Activated CD8-positive, alpha-beta memory T cell treated with anti-CD3 and anti-CD28 coated beads, Interleukin-2, amount 10 ng/mL, durations not matched to agents 7 days and 5 days (primary cell): Measurements from ENCODE around the gene CTBP1. TPM values are rescaled to one million over a fixed set of nuclear protein-coding genes. Genes with fewer than 3 reads are reported as not detected.
"Not testable (repeated sequence)": the region's sequence is repeated elsewhere in the genome, so short reads cannot be mapped to it uniquely, and the experiment has no call there.

Source experiments
- ATAC-seq: fragments of 150-1000 bp; cut with Tn5 transposase; one replicate; pipeline ENCODE4 v1.10.0; 2021; ENCODE audit warnings: moderate library complexity
- CTCF ChIA-PET: fragments of 350-600 bp; sonication (Branson Sonifier 250); formaldehyde crosslinking; loops from one replicate; lab custom pipeline; 2021; ENCODE audit warnings: antibody characterized with exemption; lab: Charles Lee
- DNase-seq: peaks from one replicate; pipeline ENCODE4 v3.0.0-alpha.2; 2020
- H3K27ac Mint-ChIP-seq: one replicate; pipeline ENCODE4 v1.8.0; 2021; ENCODE audit warnings: mild to moderate bottlenecking, mixed read lengths
- H3K27me3 Mint-ChIP-seq: one replicate; pipeline ENCODE4 v1.8.0; 2021; ENCODE audit warnings: mixed read lengths
- H3K36me3 Mint-ChIP-seq: one replicate; pipeline ENCODE4 v1.8.0; 2021; ENCODE audit warnings: mild to moderate bottlenecking, mixed read lengths
- H3K4me1 Mint-ChIP-seq: one replicate; pipeline ENCODE4 v1.8.0; 2021; ENCODE audit warnings: mixed read lengths
- H3K4me3 Mint-ChIP-seq: one replicate; pipeline ENCODE4 v1.8.0; 2021; ENCODE audit warnings: mild to moderate bottlenecking, moderate library complexity, mixed read lengths
- H3K9me3 Mint-ChIP-seq: one replicate; pipeline ENCODE4 v1.8.0; 2022; ENCODE audit warnings: low read depth, mixed read lengths
- total RNA-seq, 2 experiments: library from RNA; stranded (reverse); gene quantifications; one replicate each; pipeline ENCODE4 v1.2.3, GENCODE V29; 2021

Gene CTBP1
- 100 to 1,000 TPM; 193 to 250 TPM for total RNA-seq

GRCh38 chr4:1248245-1249147, at the start of gene CTBP1:
Gene CTBP1, minus strand, starts transcription at chr4:1249130. Its CDS starts 7,799 bp downstream, at chr4:1241331.
- peak; percentile 58 for ATAC-seq
- Mint-ChIP-seq H3K4me1 (peaks cover 66% of the 10 kb centered on the region), H3K9me3 (peaks cover 7% of the 10 kb centered on the region), H3K4me3 (peak within 1 kb of the TSS; percentile 83), H3K36me3 (peaks cover 39% of the 10 kb centered on the region), H3K27me3 (no peaks in the 10 kb centered on the region), H3K27ac (peak within 1 kb of the TSS; percentile 95)
- CTCF ChIA-PET, result interaction anchor here (1.7 to 6.3 kb wide), 4 partner anchors 19 to 98 kb away, joined by 5 to 58 read pairs (median 13); partner anchors contain the start of gene UVSSA
- DNase-seq, result peak; percentile 84

DNA sequence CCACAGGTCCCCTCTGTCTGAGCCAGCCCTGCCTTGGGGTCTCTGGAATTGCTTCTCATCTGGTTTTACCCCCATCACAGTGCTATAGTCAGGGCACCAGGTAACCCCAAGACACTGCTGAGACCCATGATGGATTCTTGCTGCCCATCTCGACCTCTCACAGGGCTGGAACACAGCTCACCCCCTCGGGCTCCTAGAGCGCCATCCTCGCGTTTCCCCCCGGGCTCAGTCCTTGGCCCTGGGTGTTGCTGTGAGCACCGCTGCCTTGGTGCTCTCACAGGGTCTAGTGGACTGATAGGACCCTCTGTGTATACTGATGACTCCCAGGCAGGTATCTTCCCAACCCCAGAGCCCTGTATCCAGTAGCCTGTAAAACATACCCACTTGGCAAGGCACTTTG, 49.5 kb upstream of the CTBP1 start:
- Mint-ChIP-seq H3K27me3 (no peaks in the 10 kb centered on the region), H3K4me1 (peaks cover 16% of the 10 kb centered on the region), H3K27ac (no peak overlapping the region), H3K9me3 (no peaks in the 10 kb centered on the region), H3K4me3 (no peak overlapping the region), H3K36me3 (peaks cover 23% of the 10 kb centered on the region)
- DNase-seq, result no peak
- no peak for ATAC-seq
- CTCF ChIA-PET, result no interaction called here

DNA sequence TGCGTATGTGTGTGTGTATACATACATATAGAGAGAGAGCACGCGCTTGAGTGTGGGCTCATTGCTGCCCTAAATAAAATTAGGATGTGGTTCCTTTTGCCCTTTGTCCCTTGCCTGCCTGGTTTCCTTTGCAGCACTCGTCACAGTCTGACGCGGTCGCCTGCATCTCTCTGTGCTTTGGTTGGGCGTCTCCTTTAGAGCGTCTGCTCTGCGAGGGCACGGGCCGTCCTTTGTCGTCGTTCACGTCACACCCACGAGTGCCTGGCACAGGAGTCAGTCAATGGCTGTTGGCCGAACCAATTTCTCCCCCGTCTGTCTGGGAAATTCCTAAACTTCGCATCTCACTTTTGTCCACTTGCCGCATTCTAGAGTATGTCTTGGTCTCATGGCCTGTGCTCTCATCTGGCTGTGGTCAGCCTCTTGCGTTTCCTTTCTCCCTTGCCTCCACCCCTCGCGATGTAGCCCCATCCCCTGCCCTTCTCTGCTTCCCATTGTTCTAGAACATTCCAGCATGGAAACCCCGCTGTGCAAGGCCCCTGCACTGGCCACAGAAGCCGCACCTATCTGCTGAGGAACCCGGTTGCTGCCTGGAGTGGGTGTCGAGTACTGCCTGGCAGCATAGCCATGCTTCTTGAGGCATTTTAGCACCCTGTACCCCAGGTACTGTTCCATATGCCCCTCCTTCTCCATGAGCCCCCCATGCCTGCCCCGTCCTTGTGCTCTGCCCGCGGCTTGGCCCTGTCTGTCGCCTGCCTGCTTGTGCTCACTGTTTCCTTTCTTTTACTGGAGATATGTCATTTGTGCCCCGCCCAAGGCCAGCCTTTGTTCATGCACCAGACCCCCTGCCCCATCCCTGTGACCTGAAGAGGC, 48.8 kb upstream of the CTBP1 start:
- ATAC-seq (no peak), DNase-seq (no peak)
- H3K4me1 Mint-ChIP-seq, result peaks cover 16% of the 10 kb centered on the region
- H3K4me3 Mint-ChIP-seq, result no peak overlapping the region
- no peaks in the 10 kb centered on the region for H3K9me3 Mint-ChIP-seq
- H3K36me3 Mint-ChIP-seq, result peaks cover 19% of the 10 kb centered on the region
- CTCF ChIA-PET, result no interaction called here
- no peaks in the 10 kb centered on the region for H3K27me3 Mint-ChIP-seq
- H3K27ac Mint-ChIP-seq, result no peak overlapping the region

DNA sequence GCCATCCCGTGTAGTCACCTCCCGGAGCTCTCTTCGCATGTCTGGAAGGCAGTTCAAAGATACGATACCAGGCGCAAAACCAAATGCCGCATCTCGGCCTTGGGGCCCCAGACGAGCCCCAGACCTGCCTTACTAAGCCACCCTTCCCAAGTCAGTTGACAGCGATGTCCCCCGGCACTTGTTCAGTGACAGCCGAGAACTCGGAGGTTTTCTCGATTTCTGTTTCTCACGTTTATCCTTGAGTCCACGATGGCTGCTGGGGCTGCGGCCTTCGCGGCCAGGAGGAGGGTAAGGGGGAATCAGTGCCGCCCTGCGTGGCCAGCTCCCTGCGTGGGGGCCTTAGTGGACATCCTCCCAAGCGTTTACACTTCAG, 48.1 kb upstream of the CTBP1 start:
- Mint-ChIP-seq H3K9me3 (no peaks in the 10 kb centered on the region), H3K27me3 (no peaks in the 10 kb centered on the region), H3K4me3 (no peak overlapping the region), H3K4me1 (peaks cover 23% of the 10 kb centered on the region), H3K27ac (no peak overlapping the region), H3K36me3 (peaks cover 16% of the 10 kb centered on the region)
- ATAC-seq (no peak), DNase-seq (no peak)
- CTCF ChIA-PET, result no interaction called here

- Mint-ChIP-seq H3K4me1 (peaks cover 28% of the 10 kb centered on the region), H3K9me3 (no peaks in the 10 kb centered on the region), H3K4me3 (no peak overlapping the region), H3K27ac (no peak overlapping the region), H3K27me3 (no peaks in the 10 kb centered on the region), H3K36me3 (peaks cover 14% of the 10 kb centered on the region)
- ATAC-seq (no peak), DNase-seq (no peak)
- CTCF ChIA-PET, result no interaction called here
Observed at GRCh38 chr4:1296324-1297022, 47.5 kb upstream of the CTBP1 start.

DNA sequence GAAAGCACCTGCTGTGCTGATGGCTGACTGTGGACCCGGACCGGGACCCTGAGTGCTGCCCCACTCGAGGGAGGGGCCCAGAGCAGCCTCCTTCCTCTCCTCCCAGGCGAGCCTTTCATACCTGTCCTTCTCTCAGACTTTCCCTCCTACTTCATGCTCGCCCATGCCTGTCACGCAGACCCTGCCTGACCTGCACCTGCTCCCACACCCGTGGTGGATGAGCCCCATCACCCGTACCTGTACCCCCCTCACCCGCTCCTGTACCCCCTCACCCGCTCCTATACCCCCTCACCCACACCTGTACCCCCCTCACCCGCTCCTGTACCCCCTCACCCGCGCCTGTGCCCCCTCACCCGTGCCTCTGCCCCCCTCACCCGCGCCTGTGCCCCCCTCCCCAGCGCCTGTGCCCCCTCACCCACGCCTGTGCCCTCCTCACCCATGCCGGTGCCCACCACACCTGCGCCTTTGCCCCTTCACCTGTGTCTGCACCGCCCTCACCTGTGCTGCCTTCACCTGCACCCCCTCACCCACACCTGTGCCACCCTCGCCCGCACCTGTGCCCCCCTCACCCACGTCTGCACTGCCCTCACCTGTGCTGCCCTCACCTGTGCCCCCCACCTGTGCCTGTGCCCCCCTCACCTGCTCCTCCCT, 46.6 kb upstream of the CTBP1 start:
- no peak for DNase-seq
- no peaks in the 10 kb centered on the region for H3K9me3 Mint-ChIP-seq
- H3K27ac Mint-ChIP-seq, result no peak overlapping the region
- H3K27me3 Mint-ChIP-seq, result no peaks in the 10 kb centered on the region
- peaks cover 33% of the 10 kb centered on the region for H3K4me1 Mint-ChIP-seq
- peaks cover 13% of the 10 kb centered on the region for H3K36me3 Mint-ChIP-seq
- no peak for ATAC-seq
- CTCF ChIA-PET, result no interaction called here
- H3K4me3 Mint-ChIP-seq, result no peak overlapping the region

DNA sequence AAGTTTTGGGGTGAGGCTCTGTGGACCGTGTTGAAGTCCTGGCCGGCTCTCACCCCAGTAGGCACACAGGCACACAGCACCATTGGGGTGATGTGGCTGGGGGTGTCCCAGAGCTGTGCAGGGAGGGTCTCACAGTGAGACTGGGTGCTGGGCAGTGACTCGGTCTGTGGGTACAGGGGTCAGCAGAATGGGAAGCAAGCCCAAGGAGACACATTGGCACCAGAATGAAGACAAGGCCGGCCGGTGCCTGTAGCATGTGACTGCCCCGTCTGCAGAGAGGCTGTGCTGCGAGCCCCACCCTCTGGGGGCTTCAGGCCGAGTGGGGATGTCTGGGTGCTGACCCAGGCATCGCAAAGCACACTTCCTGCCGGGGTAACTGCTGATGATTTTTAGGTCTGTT, 46.0 kb upstream of the CTBP1 start:
- H3K36me3 Mint-ChIP-seq, result peaks cover 8% of the 10 kb centered on the region
- H3K4me1 Mint-ChIP-seq, result peaks cover 33% of the 10 kb centered on the region
- no peaks in the 10 kb centered on the region for H3K27me3 Mint-ChIP-seq
- no peak overlapping the region for H3K4me3 Mint-ChIP-seq
- no peaks in the 10 kb centered on the region for H3K9me3 Mint-ChIP-seq
- CTCF ChIA-PET, result no interaction called here
- DNase-seq (no peak), ATAC-seq (no peak)
- peak overlapping the region; percentile 33 for H3K27ac Mint-ChIP-seq

DNA sequence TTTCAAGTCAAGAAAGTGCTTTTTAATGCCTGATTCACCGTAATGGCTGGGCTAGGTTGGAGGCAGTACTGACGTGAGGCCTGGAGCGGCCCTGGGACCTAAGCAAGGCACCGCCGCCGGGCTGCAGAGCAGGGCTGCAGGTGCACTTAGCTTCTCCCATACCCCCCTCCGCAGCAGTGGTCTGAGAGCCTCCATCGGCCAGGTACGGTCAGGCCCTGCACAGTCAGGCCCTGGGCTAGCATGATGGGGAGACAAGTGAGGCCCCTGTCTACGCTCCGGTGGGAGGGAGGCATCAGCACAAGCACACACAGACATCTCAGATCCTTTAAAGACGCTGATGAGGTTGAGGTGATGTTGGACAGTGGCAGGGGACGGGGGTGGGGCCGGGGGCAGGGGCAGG, 45.5 kb upstream of the CTBP1 start:
- H3K9me3 Mint-ChIP-seq, result no peaks in the 10 kb centered on the region
- peaks cover 5% of the 10 kb centered on the region for H3K36me3 Mint-ChIP-seq
- ATAC-seq (no peak), DNase-seq (no peak)
- H3K27me3 Mint-ChIP-seq, result no peaks in the 10 kb centered on the region
- no peak overlapping the region for H3K4me3 Mint-ChIP-seq
- CTCF ChIA-PET, result no interaction called here
- H3K27ac Mint-ChIP-seq, result no peak overlapping the region
- peaks cover 33% of the 10 kb centered on the region for H3K4me1 Mint-ChIP-seq

- Mint-ChIP-seq H3K36me3 (peaks cover 5% of the 10 kb centered on the region), H3K4me3 (no peak overlapping the region), H3K9me3 (no peaks in the 10 kb centered on the region), H3K27me3 (no peaks in the 10 kb centered on the region), H3K27ac (no peak overlapping the region), H3K4me1 (peaks cover 33% of the 10 kb centered on the region)
- CTCF ChIA-PET, result no interaction called here
- ATAC-seq (no peak), DNase-seq (no peak)
Observed at GRCh38 chr4:1293991-1294390, 45.1 kb upstream of the CTBP1 start.

GRCh38 chr4:1293531-1293941, 44.6 kb upstream of the CTBP1 start:
- no peaks in the 10 kb centered on the region for H3K27me3 Mint-ChIP-seq
- H3K4me1 Mint-ChIP-seq, result peaks cover 36% of the 10 kb centered on the region
- H3K9me3 Mint-ChIP-seq, result no peaks in the 10 kb centered on the region
- H3K4me3 Mint-ChIP-seq, result no peak overlapping the region
- CTCF ChIA-PET, result no interaction called here
- ATAC-seq, result no peak
- H3K27ac Mint-ChIP-seq, result no peak overlapping the region
- H3K36me3 Mint-ChIP-seq, result peaks cover 5% of the 10 kb centered on the region
- no peak for DNase-seq

DNA sequence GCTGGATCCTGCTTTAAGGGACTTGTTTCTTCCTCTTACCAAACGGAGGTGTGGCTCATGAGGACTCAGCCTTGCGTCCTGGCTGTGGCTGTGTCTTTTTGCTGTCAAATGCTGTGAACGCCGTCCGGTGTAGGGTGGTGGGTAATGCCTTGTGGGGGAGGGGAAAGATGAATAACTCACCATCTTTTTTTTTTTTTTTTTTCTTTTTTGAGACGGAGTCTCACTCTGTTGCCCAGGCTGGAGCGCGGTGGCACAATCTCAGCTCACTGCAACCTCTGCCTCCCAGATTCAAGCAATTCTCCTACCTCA, 43.7 kb upstream of the CTBP1 start:
- H3K27ac Mint-ChIP-seq, DNase-seq, H3K9me3 Mint-ChIP-seq, H3K27me3 Mint-ChIP-seq, ATAC-seq, CTCF ChIA-PET, H3K4me3 Mint-ChIP-seq, H3K36me3 Mint-ChIP-seq: not testable (repeated sequence)
- peaks cover 39% of the 10 kb centered on the region for H3K4me1 Mint-ChIP-seq

DNA sequence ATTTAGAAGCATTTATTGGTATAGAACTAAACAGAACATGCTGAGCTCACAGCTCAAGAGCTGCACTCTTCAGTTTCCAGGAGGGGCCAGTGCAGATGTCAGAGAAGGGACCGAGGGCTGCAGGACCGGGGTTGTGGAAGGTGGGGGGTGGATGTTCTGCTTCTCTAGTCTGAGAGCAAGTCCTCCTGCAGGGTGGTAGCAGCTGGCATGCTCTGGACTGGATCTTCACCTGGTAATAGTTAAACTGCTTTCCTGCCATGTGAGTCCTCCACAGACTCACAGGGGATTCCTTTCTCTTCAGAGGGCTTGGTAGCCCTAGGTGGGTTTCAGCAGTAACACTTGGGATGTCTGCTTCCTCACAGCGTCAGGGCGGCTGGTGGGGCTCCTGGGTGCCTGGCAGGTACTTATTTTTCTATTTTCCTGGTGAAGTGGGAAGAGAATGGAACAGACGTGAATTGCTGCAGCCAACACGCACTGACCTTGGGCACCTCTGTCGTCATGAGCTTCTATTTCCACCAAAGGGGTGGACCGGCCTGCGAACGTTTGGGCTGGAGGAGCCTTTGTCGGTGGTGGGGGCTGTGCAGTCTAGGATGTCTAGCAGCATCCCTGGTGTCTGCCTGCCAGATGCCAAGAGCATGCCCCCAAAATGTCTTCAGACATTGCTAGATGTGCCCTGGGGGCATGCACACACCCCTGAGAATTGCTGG, 43.2 kb upstream of the CTBP1 start:
- H3K4me1 Mint-ChIP-seq, result peaks cover 39% of the 10 kb centered on the region
- no peak overlapping the region for H3K4me3 Mint-ChIP-seq
- ATAC-seq, result no peak
- H3K27me3 Mint-ChIP-seq, result no peaks in the 10 kb centered on the region
- H3K9me3 Mint-ChIP-seq, result no peaks in the 10 kb centered on the region
- H3K27ac Mint-ChIP-seq, result no peak overlapping the region
- CTCF ChIA-PET, result interaction anchor here (1.5 to 3.8 kb wide), 3 partner anchors 24 to 161 kb away, joined by 5 to 21 read pairs (median 17); no protein-coding TSS in a partner anchor
- peaks cover 3% of the 10 kb centered on the region for H3K36me3 Mint-ChIP-seq
- DNase-seq, result no peak
